Measurements from ENCODE around the gene SMARCA4.

The SMARCA4 gene

DNA sequence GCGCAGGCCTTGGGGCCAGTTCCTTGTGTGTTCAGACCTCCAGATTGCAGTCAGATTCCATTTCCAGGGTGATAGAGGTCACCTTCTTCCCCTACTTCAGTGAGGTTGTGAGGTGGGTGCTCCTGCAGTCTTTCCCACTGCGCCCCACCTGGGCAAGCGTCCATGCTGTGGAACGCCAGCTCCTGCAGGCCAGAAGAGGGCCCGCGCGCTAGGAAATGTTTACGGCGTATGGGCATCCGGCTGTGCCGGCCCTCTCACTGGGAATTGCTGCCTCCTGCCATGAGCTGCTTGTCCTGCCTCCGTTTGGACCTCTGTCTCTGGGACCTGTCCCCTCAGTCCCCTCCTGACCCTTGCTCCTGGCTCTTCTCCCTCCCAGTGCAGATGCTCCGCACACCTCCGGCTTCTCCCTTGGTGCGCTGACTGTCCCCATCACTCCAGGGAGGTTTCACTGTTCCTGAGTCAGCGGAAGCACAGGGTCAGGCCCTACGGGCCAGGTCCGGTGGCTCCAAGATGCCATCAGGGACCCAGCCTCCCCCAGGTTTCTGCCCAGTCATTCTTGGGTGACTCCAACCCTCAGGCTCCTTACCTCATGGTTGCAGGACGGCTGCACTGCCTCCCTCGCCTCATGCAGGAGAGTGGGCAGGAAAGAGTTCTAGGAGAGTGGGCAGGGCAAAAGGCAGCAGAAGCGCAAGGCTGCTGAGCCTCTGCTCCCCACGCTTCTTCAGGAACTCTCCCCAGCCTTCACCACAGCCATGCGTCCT, 56.6 kb downstream of the SMARCA4 start:
- no peak for TF ChIP-seq CTCF (IDR thresholded peaks at IDR 0.05; ENCODE audit: insufficient read depth, low read length, poor library complexity, severe bottlenecking)
- DNase-seq (ENCODE audit: extremely low read depth, insufficient read length), result no peak
- Histone ChIP-seq H3K36me3 (ENCODE audit: control insufficient read depth, insufficient read depth, low read length) (peaks cover 54% of the 10 kb centered on the region), H3K27me3 (replicated peaks; ENCODE audit: control insufficient read depth, insufficient read depth, low read length) (no peaks in the 10 kb centered on the region), H3K4me3 (replicated peaks; ENCODE audit: low read depth, low read length) (no peak overlapping the region)

- no peaks in the 10 kb centered on the region for H3K27me3 ChIP-seq (replicated peaks; ENCODE audit: control insufficient read depth, insufficient read depth, low read length)
- H3K4me3 ChIP-seq (replicated peaks; ENCODE audit: low read depth, low read length), result no peak overlapping the region
- TF ChIP-seq CTCF (IDR thresholded peaks at IDR 0.05; ENCODE audit: insufficient read depth, low read length, poor library complexity, severe bottlenecking), result no peak
- H3K36me3 ChIP-seq (ENCODE audit: control insufficient read depth, insufficient read depth, low read length), result peaks cover 49% of the 10 kb centered on the region
- DNase-seq (ENCODE audit: extremely low read depth, insufficient read length), result no peak
Measured at GRCh38 chr19:11018179-11018578, 57.3 kb downstream of the SMARCA4 start.

GRCh38 chr19:11018763-11019162, 57.9 kb downstream of the SMARCA4 start:
- Histone ChIP-seq H3K27me3 (replicated peaks; ENCODE audit: control insufficient read depth, insufficient read depth, low read length) (no peaks in the 10 kb centered on the region), H3K4me3 (replicated peaks; ENCODE audit: low read depth, low read length) (no peak overlapping the region), H3K36me3 (ENCODE audit: control insufficient read depth, insufficient read depth, low read length) (peaks cover 48% of the 10 kb centered on the region)
- no peak for TF ChIP-seq CTCF (IDR thresholded peaks at IDR 0.05; ENCODE audit: insufficient read depth, low read length, poor library complexity, severe bottlenecking)
- no peak for DNase-seq (ENCODE audit: extremely low read depth, insufficient read length)

DNA sequence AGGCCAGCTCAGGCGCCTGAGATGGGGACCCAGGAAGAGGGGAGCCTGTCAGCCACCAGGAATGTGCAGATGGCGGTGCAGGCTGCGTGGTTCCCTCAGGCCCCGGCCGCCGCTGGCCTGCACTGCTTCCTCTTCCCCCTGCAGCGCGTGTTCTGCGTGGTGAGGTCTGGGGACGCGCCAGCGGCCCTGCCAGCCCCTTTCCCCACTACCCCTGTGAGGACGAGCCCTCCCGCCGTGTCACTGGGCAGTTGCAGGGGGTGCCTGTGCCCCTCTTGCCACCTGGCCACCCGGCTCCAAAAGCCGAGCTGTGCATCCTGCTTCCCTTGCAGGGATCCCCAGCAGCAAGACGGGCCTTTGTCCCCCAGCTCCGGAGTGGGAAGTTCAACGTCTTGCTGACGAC, 58.4 kb downstream of the SMARCA4 start:
- H3K4me3 ChIP-seq (replicated peaks; ENCODE audit: low read depth, low read length), result no peak overlapping the region
- no peak for TF ChIP-seq CTCF (IDR thresholded peaks at IDR 0.05; ENCODE audit: insufficient read depth, low read length, poor library complexity, severe bottlenecking)
- no peak for DNase-seq (ENCODE audit: extremely low read depth, insufficient read length)
- peaks cover 48% of the 10 kb centered on the region for H3K36me3 ChIP-seq (ENCODE audit: control insufficient read depth, insufficient read depth, low read length)
- no peaks in the 10 kb centered on the region for H3K27me3 ChIP-seq (replicated peaks; ENCODE audit: control insufficient read depth, insufficient read depth, low read length)

DNA sequence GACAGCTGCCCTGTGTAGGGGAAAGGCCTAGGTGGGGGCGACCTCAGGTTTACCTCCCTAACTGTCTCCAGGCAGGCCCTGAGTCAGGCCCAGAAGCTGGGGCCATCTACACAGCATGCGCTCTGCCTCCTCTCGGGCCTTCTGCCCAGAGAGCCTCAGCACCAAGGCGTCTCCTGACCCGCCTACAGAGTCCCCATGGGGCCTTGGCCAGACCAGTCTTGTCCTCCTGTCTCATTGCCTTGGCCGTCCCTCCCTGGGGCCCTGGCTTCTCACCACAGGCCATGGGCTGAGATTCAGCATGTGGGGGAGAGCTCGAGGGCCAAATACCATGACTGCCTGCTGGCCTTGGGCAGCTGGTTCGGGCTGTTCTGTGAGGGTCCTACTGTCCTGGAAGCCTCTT, 59.0 kb downstream of the SMARCA4 start:
- no peak for DNase-seq (ENCODE audit: extremely low read depth, insufficient read length)
- Histone ChIP-seq H3K36me3 (ENCODE audit: control insufficient read depth, insufficient read depth, low read length) (peaks cover 51% of the 10 kb centered on the region), H3K4me3 (replicated peaks; ENCODE audit: low read depth, low read length) (no peak overlapping the region), H3K27me3 (replicated peaks; ENCODE audit: control insufficient read depth, insufficient read depth, low read length) (no peaks in the 10 kb centered on the region)
- no peak for TF ChIP-seq CTCF (IDR thresholded peaks at IDR 0.05; ENCODE audit: insufficient read depth, low read length, poor library complexity, severe bottlenecking)

- TF ChIP-seq CTCF (IDR thresholded peaks at IDR 0.05; ENCODE audit: insufficient read depth, low read length, poor library complexity, severe bottlenecking), result no peak
- Histone ChIP-seq H3K27me3 (replicated peaks; ENCODE audit: control insufficient read depth, insufficient read depth, low read length) (no peaks in the 10 kb centered on the region), H3K36me3 (ENCODE audit: control insufficient read depth, insufficient read depth, low read length) (peaks cover 54% of the 10 kb centered on the region), H3K4me3 (replicated peaks; ENCODE audit: low read depth, low read length) (no peak overlapping the region)
- no peak for DNase-seq (ENCODE audit: extremely low read depth, insufficient read length)
Measured at GRCh38 chr19:11020423-11020822, 59.6 kb downstream of the SMARCA4 start.
